HG02852 (cell line): Measurements from ENCODE around the gene UEVLD.

Experiments used
- ATAC-seq: cut with Tn5 transposase; IDR thresholded peaks from one replicate; pipeline ENCODE4 v1.9.1; 2021; ENCODE audit warnings: mild to moderate bottlenecking, moderate library complexity; ENCODE audit not compliant: unreplicated experiment

Gene UEVLD

DNA sequence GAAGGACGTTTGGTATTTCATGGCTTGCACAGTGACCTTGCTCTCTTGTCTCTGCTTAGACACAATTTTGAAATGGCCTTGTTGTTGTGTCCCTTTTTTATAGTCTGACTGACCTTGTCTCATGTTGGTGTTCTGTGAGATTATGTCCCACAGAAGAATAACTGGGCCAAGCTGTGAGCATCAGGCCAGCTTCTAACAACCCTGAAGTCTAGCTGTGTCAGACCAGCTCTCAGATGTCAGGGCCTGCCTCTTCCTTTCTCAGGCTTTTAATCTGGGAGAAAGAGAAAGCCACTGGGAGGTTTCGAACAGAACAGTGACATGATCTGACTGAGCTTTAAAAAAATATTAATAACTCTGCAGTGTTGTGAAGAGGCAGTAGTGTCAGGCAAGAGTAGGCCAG, 2.0 kb upstream of the UEVLD start:
- no peak for ATAC-seq

DNA sequence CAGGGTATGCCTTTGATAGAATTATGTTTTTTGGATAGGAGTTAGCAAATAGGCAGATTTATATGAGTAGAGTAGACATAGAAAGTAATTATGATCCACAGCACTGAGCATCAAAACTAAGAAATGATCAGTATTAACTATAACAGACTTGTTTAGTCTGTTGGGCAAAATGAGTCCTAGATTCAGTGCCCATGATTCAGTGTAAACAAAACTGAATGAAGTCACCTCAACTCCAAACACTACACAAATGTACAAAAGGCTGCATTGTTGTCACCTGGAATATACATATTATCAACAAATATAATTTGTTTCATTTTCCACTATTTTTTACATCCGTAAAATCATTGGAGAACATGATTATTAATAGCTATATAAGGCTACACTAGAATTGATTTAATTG, 6.7 kb downstream of the UEVLD start:
- no peak for ATAC-seq

DNA sequence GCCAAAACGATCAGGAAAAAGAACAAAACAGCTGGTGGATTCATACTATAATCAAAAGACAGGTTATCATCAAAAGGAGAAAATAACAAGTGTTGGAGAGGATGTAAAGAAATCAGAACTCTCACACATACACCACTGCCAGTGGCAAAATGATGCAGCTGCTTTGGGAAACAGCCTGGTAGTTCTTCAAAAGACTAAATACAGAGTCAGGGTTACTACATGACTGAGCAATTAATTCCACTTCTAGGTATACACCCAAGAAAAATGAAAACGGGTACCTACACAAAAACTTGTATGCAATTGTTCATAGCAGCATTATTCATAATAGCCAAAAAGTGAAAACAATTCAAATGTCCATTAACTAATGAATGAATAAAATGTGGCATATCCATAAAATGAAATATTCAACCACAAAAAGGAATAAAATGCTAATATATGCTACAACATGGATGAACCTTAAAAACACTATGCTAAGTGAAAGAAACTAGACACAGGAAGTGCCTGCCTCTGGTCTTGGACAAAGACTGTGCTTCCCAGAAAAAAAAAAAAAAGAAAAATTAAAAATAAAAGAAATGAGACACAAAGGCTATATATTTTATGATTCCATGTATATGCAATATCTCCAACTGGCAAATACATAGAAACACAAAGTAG, 8.3 kb downstream of the UEVLD start:
- ATAC-seq, result no peak

DNA sequence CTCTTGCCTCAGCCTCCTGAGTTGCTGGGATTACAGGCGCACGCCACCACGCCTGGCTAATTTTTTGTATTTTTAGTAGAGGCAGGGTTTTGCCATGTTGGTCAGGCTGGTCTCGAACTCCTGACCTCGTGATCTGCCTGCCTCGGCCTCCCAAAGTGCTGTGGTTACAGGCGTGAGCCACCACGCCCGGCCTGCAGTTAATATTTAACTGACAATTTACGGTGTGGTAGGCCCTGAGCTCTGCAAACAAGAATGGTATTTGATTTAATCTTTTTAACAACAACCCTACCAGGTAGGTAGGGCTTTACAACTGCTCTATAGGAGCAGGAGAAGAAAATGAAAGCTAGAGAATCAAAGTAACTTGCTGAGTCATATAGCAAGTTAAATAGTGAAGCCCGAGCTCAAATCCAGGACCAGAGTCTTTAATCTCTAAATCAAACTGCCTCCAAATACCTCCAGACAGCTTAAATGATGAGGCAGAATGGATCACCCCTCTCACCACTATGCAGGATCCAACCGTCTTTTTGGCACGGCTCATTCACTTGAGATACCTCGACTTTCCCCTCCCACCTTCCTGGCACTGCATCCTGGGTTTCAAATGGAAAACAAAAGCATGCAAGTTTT, 9.4 kb downstream of the UEVLD start:
- ATAC-seq, result peak; percentile 72

DNA sequence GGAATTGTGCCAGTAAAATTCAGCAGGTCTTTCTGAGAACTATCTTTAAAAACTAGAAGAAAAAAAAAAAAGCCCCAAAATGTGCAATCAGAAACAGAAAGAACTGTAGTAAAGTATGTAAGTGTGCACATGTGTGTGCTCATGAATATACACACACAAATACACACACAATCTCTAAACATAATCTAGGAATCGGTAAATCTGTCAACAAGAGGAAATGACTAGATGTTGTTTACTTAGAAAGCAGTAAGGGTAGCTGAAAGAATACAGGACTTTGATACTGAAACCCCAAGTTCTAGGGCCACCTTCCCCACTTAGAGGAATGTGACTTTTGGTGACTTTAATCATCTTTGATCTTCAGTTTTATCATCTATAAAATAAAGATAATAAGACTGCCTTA, 13.2 kb downstream of the UEVLD start:
- no peak for ATAC-seq

DNA sequence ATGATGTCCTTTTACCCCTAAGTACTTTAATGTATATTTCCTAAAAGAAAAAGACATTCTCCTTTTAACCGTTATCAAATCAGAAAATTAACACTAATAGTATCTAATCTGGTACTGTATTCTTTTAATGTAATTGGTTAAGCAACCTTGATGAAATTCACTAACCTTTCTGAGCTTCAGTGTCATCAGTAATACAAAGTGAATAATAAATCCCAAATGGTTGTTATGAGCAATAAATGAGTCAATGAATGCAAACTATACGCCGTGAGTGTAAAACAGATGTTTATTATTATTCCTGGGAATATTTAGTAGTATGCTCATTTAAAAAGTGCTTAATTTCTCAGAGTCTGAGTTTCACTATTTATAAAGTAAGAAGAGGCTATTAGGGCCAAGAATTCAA, 21.5 kb downstream of the UEVLD start:
- ATAC-seq, result no peak

DNA sequence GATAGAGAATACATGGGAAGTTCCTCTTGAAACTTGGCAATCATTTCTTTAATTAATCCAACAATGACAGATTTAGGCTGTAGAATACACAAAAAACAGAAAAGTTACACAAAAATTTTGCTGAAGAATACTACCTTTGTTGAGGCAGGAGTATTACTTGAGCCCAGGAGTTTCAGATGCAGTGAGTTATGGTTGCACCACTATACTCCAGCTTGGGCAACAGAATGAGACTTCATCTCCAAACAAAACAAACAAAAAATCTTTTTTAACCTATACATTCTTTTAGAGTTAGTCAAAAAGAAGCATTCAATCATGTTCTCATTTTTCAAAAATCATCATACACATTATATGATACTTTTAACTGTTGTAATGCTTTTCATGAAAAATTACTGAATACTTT, 22.1 kb downstream of the UEVLD start:
- no peak for ATAC-seq

DNA sequence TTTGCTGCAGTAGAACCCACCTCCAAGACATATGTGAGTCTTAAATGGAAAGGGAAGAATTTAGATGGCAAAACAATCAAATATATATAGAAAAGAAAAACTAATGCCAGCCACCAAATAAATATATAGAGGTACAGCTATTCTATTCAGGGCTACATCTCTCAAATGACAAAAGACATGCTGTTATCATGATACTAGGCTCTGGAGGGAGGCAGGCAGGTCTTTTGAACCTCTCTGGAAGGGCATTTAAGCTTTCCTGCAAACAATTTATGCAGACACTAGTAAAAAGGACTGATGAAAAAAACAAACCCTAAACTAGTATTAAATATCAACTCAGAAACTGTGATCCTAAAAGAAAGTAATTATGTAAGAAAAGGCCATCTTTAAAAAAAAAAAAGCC, 24.4 kb downstream of the UEVLD start:
- no peak for ATAC-seq

DNA sequence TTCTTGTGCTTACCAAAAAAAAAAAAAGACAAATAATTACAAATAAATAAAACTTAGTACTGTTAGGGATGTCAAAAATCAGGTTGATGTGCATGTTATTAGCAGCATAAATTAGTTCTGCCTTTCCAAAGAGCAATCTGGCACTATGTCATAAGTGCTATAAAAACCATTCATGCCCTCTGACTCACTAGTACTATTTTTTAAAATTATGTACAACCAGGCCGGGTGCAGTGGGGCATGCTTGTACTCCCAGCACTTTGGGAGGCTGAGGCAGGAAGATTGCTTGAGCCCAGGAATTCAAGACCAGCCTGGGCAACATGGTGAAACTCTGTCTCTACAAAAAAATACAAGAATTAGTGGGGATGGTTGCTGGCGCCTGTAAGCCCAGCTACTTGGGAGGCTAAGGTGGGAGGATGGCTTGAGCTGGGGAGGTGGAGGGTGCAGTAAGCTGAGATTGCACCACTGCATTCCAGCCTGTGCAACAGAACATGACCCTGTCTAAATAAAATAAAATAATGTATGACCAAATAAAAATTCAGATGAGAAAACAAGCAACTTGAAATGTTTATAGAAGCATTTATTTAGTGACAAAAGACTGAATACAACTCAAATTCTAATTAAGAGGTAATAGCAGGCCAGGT, 25.3 kb downstream of the UEVLD start:
- no peak for ATAC-seq

DNA sequence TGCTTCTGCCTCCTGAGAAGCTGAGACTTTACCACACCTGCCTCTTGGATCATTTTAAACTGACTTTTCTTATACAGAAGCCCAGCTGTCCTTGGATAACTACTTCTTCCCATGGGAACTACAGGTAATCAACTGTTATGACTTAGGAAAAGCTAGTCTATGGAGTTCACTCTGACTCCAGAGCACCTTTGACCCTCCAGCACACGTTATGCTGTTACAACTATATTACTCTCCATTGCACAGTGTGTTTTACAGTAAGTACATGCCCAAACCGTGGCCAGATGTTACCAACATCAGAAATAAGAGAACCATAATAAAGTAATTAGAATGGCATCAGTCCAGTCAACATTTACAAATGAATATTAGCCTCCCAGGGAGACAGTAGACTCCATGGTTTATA, 40.5 kb downstream of the UEVLD start:
- ATAC-seq, result no peak

DNA sequence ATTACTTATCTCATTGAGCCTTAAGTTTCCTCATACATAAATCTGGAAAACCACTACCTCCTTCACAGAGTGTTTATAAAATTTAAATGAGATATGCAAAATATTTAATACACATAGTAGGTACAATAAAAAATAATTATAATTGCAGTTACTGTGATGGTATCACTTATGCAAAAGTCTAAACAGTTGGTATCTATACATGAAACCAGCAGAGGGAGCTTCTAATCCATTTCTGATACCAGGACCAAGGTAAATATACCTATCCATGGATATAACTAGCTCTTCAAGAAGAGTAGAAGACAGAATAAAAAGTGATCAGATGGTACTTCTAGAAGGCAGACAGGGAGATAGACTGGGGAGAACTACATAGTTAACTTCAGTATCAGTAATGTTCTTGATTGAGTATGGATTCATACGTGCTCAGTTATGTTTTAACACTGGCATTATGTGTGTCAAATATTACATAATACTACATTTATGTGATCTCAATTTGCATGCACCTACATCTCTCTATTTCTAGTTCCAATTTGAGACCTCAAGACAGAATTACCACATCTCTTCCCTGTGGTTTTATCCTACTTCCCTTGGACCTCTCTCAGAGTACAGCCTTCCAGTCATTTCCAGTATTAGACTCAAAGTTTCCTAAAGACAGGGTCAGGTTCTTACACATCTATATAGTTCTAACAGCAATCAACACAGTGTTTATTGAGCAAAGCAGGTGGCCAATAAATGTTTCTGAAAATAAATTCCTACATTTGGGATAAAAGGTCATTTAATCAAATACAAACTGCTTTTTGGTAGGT, 48.1 kb downstream of the UEVLD start:
- no peak for ATAC-seq

DNA sequence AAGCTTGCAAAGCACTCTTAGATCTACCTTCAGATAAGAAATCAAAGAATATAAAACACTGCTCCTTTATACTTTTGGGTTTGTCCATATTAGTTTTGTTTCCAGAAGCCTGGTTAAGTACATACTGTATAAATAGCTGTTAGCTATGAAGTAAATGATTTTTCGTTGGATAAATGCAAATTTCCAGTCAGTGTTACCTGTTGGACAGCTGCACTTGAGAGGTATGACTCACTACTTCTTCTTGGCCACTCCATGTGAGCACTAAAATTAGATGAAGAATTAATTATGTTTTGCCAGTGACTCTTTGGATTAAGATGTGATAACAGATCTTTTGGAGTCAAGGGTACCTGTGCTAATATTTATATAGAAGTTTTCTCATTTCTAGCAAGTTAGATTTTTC, 52.3 kb downstream of the UEVLD start:
- no peak for ATAC-seq

DNA sequence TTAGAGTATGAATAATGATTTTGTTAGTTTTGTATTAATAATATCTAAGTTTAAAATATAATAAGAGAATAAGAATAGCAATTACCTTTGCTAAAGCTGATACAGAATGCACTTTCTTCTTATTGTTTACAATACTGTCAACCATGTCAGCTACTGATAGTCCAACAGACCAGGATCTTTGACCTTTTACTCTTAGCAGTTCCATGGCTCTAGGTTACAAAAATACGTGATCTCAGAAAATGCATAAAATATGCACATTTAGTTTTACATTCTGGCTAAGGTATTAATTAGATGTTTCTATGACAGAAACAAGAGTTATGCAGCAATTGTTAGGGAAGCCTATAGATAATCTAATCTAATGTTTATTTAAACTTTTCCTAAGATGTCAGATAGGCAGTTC, 54.3 kb downstream of the UEVLD start:
- ATAC-seq, result no peak

DNA sequence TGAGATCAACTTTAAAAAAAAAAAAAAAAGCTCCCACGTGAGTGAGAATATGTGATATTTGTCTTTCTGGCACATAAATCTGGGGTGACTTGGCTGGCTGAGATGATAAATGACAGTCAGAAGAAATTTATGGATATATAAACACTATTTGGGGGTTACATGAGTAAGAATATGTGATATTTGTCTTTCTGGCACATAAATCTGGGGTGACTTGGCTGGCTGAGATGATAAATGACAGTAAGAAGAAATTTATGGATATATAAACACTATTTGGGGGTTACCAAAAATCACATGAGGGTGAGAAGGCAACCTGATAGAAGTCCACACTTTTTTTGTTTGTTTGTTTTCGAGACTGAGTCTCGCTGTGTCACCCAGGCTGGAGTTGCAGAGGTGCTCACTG, 55.2 kb downstream of the UEVLD start:
- no peak for ATAC-seq

DNA sequence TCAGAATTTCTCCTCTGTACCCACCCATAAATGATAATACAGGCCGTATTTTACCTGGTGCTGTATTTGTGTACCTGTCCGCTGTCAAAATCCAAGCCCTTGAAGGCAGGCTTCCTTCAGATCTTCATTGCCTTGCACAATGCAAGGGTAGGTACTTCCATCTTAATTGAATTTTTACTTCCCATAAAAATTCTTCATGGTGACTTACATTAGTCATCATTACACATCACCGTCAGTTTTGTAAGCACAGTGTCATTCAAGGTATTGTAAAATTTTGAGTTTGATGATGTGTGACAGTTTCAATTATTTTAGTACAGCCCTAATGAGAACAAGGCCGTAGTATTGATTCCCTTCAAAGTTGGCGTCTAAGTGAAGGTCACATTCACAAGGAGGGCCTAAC, 61.0 kb downstream of the UEVLD start:
- ATAC-seq, result no peak

DNA sequence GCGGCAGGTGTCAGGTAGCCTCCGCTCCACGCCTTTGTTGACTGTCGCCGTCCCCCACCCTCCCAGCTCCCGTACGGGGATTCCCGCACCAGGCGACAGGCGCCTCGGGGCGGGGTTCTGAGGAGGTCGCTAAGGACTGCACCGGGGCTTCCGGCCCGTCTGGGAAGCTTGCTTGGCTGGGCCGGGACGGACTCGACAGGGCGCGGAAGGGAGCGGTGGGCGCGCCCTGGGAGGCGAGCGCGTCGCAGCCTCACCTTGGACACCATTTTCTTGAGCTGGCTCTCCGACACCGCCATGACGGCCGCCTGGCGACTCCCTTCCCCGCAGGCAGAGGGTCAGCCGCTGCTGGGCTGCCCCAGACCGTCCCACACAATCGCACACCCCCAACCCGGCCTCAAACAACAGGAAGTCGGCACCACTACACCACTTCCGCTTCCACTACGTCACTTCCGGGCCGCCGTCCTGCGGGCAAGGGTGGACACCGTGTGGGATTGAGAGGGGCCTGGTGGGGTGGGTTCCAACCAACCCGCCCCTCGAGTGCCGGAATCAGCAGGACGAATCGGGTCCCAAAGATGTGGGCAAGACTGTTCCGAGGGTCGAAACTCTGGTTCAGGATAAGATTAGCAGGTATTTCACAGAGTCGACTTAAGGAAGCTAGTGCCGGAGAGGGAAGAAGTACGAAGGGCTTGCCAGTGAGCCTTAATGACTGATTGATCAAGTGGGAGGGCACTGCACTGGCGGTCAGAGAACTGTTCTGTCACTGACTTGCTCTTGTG, 61.8 kb downstream of the UEVLD start, which contains the start of gene TSG101:
Gene TSG101 (minus strand): TSS at position 422 of the 776 bp plus-strand sequence. CDS start 126 bp downstream, at position 296.
- ATAC-seq, result peak; percentile 96

DNA sequence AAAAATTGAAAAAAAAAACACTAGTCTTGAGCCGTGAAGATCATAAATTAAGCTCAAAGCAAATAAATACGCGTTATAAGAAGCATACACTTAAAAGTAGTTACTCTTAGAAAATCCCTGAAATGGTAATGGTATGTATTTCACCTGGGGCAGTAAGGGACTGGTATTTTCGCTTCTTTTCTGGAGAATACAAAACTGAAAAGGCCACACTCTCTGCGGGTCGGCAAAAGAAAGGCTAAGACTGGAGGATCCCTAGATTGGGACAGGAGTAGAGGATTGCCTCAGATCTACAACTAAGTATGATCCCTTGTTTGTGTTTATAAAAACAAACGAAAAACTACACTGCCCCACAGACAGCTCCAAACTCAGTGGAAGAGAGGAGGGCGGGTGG, 62.4 kb downstream of the UEVLD start:
- ATAC-seq, result no peak

DNA sequence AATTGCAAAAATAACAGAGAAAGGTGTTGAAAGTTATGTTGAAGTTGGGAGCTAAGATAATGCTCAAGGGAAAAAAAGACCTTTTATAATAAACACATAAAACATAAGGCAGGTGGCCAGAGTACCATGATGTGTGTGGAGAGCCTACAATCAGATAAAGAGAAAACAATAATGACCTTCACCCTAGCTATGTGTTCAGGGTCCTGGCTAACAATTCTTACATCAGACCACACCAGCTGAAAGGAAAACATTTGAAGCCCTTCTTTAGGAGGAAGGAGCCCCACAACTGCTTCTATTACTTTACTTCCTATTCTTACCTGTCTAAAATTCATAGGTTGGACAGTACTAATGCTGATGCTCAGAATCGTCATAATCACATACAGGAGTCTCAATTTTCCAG, 64.3 kb downstream of the UEVLD start:
- no peak for ATAC-seq

DNA sequence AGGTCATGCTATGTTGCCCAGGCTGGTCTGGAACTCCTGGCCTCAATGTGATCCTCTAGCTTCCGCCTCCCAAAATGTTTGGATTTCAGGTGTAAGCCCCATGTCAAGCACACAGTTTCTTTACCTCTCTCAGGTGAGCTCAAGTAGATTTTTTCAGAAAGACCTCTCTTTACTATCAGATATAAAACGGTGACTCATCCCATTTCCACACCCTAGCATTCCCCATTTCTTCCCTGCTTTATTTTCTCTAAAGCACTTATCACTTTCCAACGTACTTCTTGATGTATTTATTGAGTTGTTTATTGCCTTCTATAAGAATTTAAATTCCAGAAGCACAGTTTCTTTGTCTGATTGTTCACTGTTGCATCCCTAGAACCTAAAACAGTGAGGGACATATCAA, 65.5 kb downstream of the UEVLD start:
- no peak for ATAC-seq

DNA sequence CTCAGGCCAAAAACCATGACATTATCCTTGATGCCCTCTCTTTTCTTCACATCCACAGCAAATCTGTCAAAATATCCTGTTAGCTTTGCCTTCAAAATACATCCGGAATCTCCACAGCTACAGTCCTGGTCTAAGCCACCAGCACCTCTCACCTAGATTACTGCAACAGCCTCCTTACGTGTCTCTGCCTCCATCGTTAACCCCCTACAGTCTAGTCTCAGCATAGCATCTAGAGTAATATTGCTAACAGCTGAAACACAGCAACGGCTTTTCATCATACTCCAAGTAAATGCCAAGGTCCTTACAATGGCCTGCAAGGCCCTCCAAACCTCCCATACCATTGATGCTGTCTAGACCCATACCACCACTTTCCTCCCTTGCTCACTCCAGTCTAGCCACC, 66.1 kb downstream of the UEVLD start:
- no peak for ATAC-seq

DNA sequence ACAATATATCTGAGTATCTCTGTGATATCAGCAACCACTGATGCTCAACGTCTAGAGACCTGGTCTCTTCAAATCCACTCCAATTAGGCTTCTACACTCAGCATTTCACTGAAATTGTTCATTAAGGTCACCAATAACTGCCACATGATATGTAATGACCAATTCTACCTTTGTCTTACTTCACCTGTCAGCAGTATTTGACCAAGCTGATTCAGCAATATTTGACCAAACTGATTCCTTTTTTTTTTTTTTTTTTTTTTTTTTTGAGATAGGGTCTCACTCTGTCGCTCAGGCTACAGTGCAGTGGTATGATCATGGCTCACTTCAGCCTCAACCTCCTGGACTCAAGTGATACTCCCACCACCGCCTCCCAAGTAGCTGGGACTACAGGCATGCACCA, 67.4 kb downstream of the UEVLD start:
- ATAC-seq, result no peak
